A549 (cell line): ENCODE measurements around the gene TGFBI. TPM values are rescaled to one million over a fixed set of nuclear protein-coding genes. Genes with fewer than 3 reads are reported as not detected.

Source experiments
- ATAC-seq, 2 experiments: fragments of 200-7000 bp in 1 of 2; fragments of >200 bp in 1 of 2; cut with Nextera tagmentation in 1 of 2; cut with Tn5 transposase in 1 of 2; 3 replicates each; pipeline versions ENCODE4 v1.8.0 to v1.9.1; 2018 to 2020; ENCODE audit warnings: mild to moderate bottlenecking in 1 of 2, moderate library complexity in 1 of 2
- CTCF ChIA-PET: fragments of 300-600 bp; sonication (Branson Sonifier 250); formaldehyde crosslinking; extraction: SDS; loops from one replicate; lab custom pipeline; 2021; ENCODE audit warnings: antibody characterized with exemption, inconsistent platforms; lab: Yijun Ruan, JAX
- POLR2A ChIA-PET: fragments of 350-600 bp; formaldehyde crosslinking; extraction: SDS; loops from one replicate; lab custom pipeline; 2021; ENCODE audit warnings: antibody characterized with exemption, inconsistent platforms; lab: Yijun Ruan, JAX
- DNase-seq, 2 experiments: peaks; one replicate each; pipeline versions ENCODE4 v3.0.0 to v3.0.0-alpha.2; 2011 to 2016; ENCODE audit warnings: low read depth in 1 of 2, low spot score in 1 of 2
- FAIRE-seq: peaks from 2 replicates; lab custom pipeline; 2011; peaks lifted over from hg19 to GRCh38; lab: Jason Lieb, UNC
- H3K27ac ChIP-seq, 2 experiments: fragments of >200 bp; sonication (Bioruptor Twin); formaldehyde crosslinking; 3 replicates each; pipeline ENCODE4 v1.5.1; 2016 to 2017
- H3K4me1 ChIP-seq: fragments of >200 bp; sonication (Bioruptor Twin); formaldehyde crosslinking; 3 replicates; pipeline ENCODE4 v1.6.1; 2016
- H3K4me2 ChIP-seq: fragments of >200 bp; sonication (Bioruptor Twin); formaldehyde crosslinking; 3 replicates; pipeline ENCODE4 v1.6.1; 2016
- H3K4me3 ChIP-seq: fragments of >200 bp; sonication (Bioruptor Twin); formaldehyde crosslinking; 3 replicates; pipeline ENCODE4 v1.5.1; 2016
- H3K9me3 ChIP-seq: fragments of >200 bp; sonication (Bioruptor Twin); formaldehyde crosslinking; 3 replicates; pipeline ENCODE4 v1.6.1; 2016
- BHLHE40 ChIP-seq: IDR thresholded peaks from 2 replicates; pipeline ENCODE4 v1.6.1; 2012; ENCODE audit warnings: low read depth, low read length, inconsistent platforms
- CBX2 ChIP-seq: fragments of 200-600 bp; sonication (generic); IDR thresholded peaks from 2 replicates; pipeline ENCODE4 v1.6.1; 2016; ENCODE audit warnings: low read depth, mild to moderate bottlenecking, borderline replicate concordance
- CBX8 ChIP-seq: fragments of 200-600 bp; sonication (generic); IDR thresholded peaks from 2 replicates; pipeline ENCODE4 v1.6.1; 2016
- EHF ChIP-seq: fragments of 250-450 bp; sonication (Bioruptor Pico); IDR thresholded peaks from 2 replicates; pipeline ENCODE4 v1.5.0; 2020; ENCODE audit warnings: mild to moderate bottlenecking
- EHMT2 ChIP-seq: fragments of 200-600 bp; sonication (generic); IDR thresholded peaks from 2 replicates; pipeline ENCODE4 v1.6.1; 2016; ENCODE audit warnings: antibody characterized with exemption, low read depth, mild to moderate bottlenecking, moderate library complexity
- EP300 ChIP-seq, 2 experiments: fragments of >200 bp; sonication (Bioruptor Twin); formaldehyde crosslinking; IDR thresholded peaks; 2 replicates in 1 of 2; 3 replicates in 1 of 2; pipeline ENCODE4 v1.6.1; 2016 to 2017
- FOSB ChIP-seq: fragments of 250-450 bp; sonication (Bioruptor Pico); IDR thresholded peaks from 2 replicates; pipeline ENCODE4 v1.5.0; 2020; ENCODE audit warnings: mild to moderate bottlenecking, moderate library complexity
- FOXS1 ChIP-seq: fragments of 250-450 bp; sonication (Bioruptor Pico); IDR thresholded peaks from 2 replicates; pipeline ENCODE4 v1.5.0; 2020; ENCODE audit warnings: mild to moderate bottlenecking, moderate library complexity
- JUN ChIP-seq, 2 experiments: fragments of >200 bp; sonication (Bioruptor Twin); formaldehyde crosslinking; IDR thresholded peaks; 2 replicates in 1 of 2; 3 replicates in 1 of 2; pipeline ENCODE4 v1.6.1; 2016 to 2017
- JUNB ChIP-seq: fragments of >200 bp; sonication (Bioruptor Twin); formaldehyde crosslinking; IDR thresholded peaks from 2 replicates; pipeline ENCODE4 v1.6.1; 2016
- KDM5A ChIP-seq: fragments of 200-600 bp; sonication (generic); IDR thresholded peaks from 2 replicates; pipeline ENCODE4 v1.6.1; 2016; ENCODE audit warnings: antibody characterized with exemption, mild to moderate bottlenecking
- MAFK ChIP-seq: fragments of 450-650 bp; IDR thresholded peaks from 2 replicates; pipeline ENCODE4 v1.6.1; 2014; ENCODE audit not compliant: partially characterized antibody
- MAZ ChIP-seq: fragments of 150-350 bp; IDR thresholded peaks from 2 replicates; pipeline ENCODE4 v1.6.1; 2014; ENCODE audit warnings: antibody characterized with exemption, low read depth, low read length, borderline replicate concordance
- NFE2L2 ChIP-seq: fragments of 150-350 bp; conservative IDR thresholded peaks from 2 replicates; pipeline ENCODE4 v1.6.1; 2014; ENCODE audit warnings: low read length
- NPAS2 ChIP-seq: fragments of 250-450 bp; sonication (Bioruptor Pico); IDR thresholded peaks from 2 replicates; pipeline ENCODE4 v1.8.0; 2022; ENCODE audit warnings: mild to moderate bottlenecking, moderate library complexity, borderline replicate concordance
- PHF8 ChIP-seq: fragments of 200-600 bp; sonication (generic); IDR thresholded peaks from 2 replicates; pipeline ENCODE4 v1.6.1; 2016; ENCODE audit warnings: low read depth, mild to moderate bottlenecking, antibody characterized with exemption, moderate library complexity, borderline replicate concordance
- POLR2AphosphoS2 ChIP-seq: conservative IDR thresholded peaks from 2 replicates; pipeline ENCODE4 v1.6.1; 2012; ENCODE audit warnings: low read length, improper control_type of control experiment, inconsistent platforms
- RCOR1 ChIP-seq: fragments of 150-350 bp; IDR thresholded peaks from 2 replicates; pipeline ENCODE4 v1.6.1; 2014; ENCODE audit warnings: antibody characterized with exemption, low read length, low read depth
- WGBS: methylation state at CpG from one replicate; pipeline ENCODE4 v1.1.6; 2017; ENCODE audit errors: missing lambda C conversion rate; 5-methylcytosine and 5-hydroxymethylcytosine counted together
- polyA plus RNA-seq, 4 experiments: library from polyadenylated mRNA; depleted of rRNA in 3 of 4; stranded (reverse); fragments of >200 nt; fragmentation: RNase III in 1 of 4; extraction: RNeasy Plus Mini Kit Qiagen cat#74134 plus additional on column Dnase treatment in 1 of 4; gene quantifications; 2 replicates in 3 of 4; 3 replicates in 1 of 4; pipeline ENCODE4 v1.2.3, GENCODE V29; 2011 to 2017
- small RNA-seq, 6 experiments: library from RNA; depleted of rRNA; stranded (forward); fragments of <200 nt; gene quantifications; one replicate each; pipeline ENCODE3, GENCODE V24; 2012
- TF ChIP-seq, protein P1 (sequence below): fragments of 250-450 bp; sonication (Bioruptor Pico); IDR thresholded peaks from 2 replicates; pipeline ENCODE4 v1.5.0; 2021; ENCODE audit warnings: mild to moderate bottlenecking, moderate library complexity, borderline replicate concordance
- TF ChIP-seq, protein P2 (sequence below): fragments of >200 bp; sonication (Bioruptor Twin); formaldehyde crosslinking; IDR thresholded peaks from 2 replicates; pipeline ENCODE4 v1.6.1; 2016

Gene TGFBI
- polyA plus RNA-seq, 2 of the 4 experiments (the other 2 are of a cell fraction) = 1,135 to 1,859 TPM

DNA sequence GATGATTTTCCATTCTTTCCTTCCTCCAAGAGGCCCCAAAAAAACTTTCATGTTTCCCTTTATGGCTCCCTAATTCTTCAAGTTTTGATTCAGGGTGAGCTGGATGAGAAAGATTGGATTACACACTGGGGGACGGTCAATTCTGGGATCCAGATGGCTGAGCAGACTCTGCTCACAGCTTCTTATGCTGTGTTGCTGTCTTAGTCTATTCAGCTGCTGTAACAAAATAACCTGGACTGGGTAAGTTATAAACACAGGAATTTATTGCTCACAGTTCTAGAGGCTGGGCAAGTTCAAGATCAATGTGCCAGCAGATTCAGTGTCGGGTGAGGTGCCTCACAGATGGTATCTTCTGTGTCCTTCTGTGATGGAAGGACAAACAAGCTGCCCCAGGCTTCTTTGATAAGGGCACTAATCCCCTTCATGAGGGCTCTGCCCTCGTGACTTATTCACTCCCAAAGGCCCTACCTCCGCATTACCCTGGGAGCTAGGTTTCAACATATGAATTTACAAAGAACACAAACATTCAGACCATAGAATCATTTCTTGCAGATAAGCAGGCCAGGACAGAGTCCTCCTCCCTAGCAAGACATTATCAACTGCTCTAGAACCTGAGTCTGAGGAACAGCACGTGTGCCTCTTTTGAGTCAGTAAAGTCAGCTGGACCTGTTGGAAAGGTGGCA lies 80.8 kb downstream of the TGFBI start:
- FAIRE-seq = no peak
- 72% methylated on average over 5 of the region's 5 CpGs for WGBS
- Histone ChIP-seq H3K4me2 (no peak overlapping the region), H3K9me3 (no peaks in the 10 kb centered on the region), H3K4me1 (no peaks in the 10 kb centered on the region), H3K4me3 (no peak overlapping the region), H3K27ac (no peak overlapping the region)
- no peak for DNase-seq
- no peak for ATAC-seq
- ChIA-PET CTCF (interaction anchor here (0.8 to 5.4 kb wide), 6 partner anchors 8 to 64 kb away, joined by 4 to 26 read pairs (median 4); no protein-coding TSS in a partner anchor), POLR2A (no interaction called here)
- TF ChIP-seq EP300 (IDR thresholded peaks at IDR 0.05) (no peak), JUNB (no peak), RCOR1 (no peak), BHLHE40 (no peak), FOXS1 (no peak), NFE2L2 (no peak), EHF (CRISPR knock-in tag) (no peak), CBX2 (no peak), CBX8 (no peak), MAZ (no peak), JUN (IDR thresholded peaks at IDR 0.05) (no peak), NPAS2 (no peak), FOSB (no peak), POLR2AphosphoS2 (no peak), KDM5A (no peak), MAFK (no peak), PHF8 (no peak), EHMT2 (no peak)
- TF ChIP-seq, protein P1, sequence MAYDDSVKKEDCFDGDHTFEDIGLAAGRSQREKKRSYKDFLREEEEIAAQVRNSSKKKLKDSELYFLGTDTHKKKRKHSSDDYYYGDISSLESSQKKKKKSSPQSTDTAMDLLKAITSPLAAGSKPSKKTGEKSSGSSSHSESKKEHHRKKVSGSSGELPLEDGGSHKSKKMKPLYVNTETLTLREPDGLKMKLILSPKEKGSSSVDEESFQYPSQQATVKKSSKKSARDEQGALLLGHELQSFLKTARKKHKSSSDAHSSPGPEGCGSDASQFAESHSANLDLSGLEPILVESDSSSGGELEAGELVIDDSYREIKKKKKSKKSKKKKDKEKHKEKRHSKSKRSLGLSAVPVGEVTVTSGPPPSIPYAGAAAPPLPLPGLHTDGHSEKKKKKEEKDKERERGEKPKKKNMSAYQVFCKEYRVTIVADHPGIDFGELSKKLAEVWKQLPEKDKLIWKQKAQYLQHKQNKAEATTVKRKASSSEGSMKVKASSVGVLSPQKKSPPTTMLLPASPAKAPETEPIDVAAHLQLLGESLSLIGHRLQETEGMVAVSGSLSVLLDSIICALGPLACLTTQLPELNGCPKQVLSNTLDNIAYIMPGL = no peak
- TF ChIP-seq, protein P2, sequence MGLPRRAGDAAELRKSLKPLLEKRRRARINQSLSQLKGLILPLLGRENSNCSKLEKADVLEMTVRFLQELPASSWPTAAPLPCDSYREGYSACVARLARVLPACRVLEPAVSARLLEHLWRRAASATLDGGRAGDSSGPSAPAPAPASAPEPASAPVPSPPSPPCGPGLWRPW = no peak
- TF ChIP-seq, all 56 proteins: peak for 0

Small RNA genes lying within 50 kb of the gene (small RNA-seq; reads per million reads assigned to genes)
- gene VTRNA2-1 = 0.21 to 22.9 (median 9.4) reads per million in 6 experiments

Other genes with a start within 250 kb of the TGFBI start
- not detected in 2 replicates for gene SLC25A48, start 194.3 kb upstream of the TGFBI start, polyA plus RNA-seq (2011; rRNA removed)
- 0.18 to 0.30 TPM (median 0.29 TPM) in 3 replicates for gene SLC25A48, start 194.3 kb upstream of the TGFBI start, polyA plus RNA-seq (2017; fragmentation: RNase III; extraction: RNeasy Plus Mini Kit Qiagen cat#74134 plus additional on column Dnase treatment)
- not detected in 2 replicates for gene IL9, start 133.1 kb upstream of the TGFBI start, polyA plus RNA-seq (2011; rRNA removed)
- not detected in 3 replicates for gene IL9, start 133.1 kb upstream of the TGFBI start, polyA plus RNA-seq (2017; fragmentation: RNase III; extraction: RNeasy Plus Mini Kit Qiagen cat#74134 plus additional on column Dnase treatment)
- gene LECT2, start 74.0 kb upstream of the TGFBI start, polyA plus RNA-seq (2011; rRNA removed) = not detected in 2 replicates
- gene LECT2, start 74.0 kb upstream of the TGFBI start, polyA plus RNA-seq (2017; fragmentation: RNase III; extraction: RNeasy Plus Mini Kit Qiagen cat#74134 plus additional on column Dnase treatment) = not detected in 3 replicates
- 69.9 and 101 TPM in 2 replicates for gene SMAD5, start 103.9 kb downstream of the TGFBI start, polyA plus RNA-seq (2011; rRNA removed)
- gene SMAD5, start 103.9 kb downstream of the TGFBI start, polyA plus RNA-seq (2017; fragmentation: RNase III; extraction: RNeasy Plus Mini Kit Qiagen cat#74134 plus additional on column Dnase treatment) = 17.1 to 19.5 TPM (median 18.5 TPM) in 3 replicates
- gene SMIM32, start 164.2 kb downstream of the TGFBI start, polyA plus RNA-seq (2011; rRNA removed) = not detected in 2 replicates
- not detected in 3 replicates for gene SMIM32, start 164.2 kb downstream of the TGFBI start, polyA plus RNA-seq (2017; fragmentation: RNase III; extraction: RNeasy Plus Mini Kit Qiagen cat#74134 plus additional on column Dnase treatment)